Superior temporal gyrus (tissue), 1 donor: ENCODE results near the gene FAM217A.
A peak's percentile ranks its signal among the peaks of the same experiment; 100 is the strongest.

Experiments
- DNase-seq: peaks from one replicate; pipeline ENCODE4 v3.0.0-alpha.2; 2016; ENCODE audit errors: extremely low spot score

The FAM217A gene

DNA sequence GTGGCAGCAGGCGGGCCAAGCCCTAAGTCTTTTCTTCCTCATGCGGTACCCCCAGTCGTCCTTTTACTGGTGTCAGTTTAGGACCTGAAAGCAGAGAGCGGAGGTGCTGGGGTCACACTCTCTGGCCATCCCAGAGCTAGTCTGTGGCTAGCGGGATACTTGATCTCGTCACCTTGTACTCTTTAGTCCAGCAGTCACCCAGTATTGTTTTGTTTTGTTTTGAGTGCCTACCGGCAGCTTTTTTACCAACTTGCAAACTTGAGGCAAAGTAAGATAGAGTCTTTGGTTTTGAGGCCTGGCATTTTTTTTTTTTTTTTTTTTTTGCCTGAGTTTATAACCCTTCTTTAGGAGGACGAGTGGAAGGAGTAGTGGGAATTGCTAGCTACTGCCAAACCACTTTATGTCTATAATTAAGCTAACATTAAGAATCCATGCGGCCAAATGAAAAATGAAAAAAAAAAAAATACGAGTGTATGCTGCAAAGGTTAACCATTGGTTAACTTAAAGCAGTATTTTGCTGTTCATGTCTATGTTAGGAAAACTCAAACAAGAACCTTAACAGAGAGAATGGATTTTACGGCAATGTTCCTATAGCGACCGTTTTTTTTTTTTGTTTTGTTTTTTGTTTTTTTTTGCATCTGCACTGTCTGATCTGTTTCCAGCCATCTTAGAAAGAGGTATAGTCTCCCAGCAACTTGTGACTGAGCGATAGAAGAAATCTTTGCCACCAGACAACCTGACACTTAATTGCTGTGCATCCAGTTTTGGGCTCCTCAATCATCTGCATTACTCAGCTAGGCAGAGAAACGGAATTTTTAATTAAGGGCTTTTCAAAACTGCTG, 56.9 kb downstream of the FAM217A start:
- DNase-seq: peak; percentile 34

DNA sequence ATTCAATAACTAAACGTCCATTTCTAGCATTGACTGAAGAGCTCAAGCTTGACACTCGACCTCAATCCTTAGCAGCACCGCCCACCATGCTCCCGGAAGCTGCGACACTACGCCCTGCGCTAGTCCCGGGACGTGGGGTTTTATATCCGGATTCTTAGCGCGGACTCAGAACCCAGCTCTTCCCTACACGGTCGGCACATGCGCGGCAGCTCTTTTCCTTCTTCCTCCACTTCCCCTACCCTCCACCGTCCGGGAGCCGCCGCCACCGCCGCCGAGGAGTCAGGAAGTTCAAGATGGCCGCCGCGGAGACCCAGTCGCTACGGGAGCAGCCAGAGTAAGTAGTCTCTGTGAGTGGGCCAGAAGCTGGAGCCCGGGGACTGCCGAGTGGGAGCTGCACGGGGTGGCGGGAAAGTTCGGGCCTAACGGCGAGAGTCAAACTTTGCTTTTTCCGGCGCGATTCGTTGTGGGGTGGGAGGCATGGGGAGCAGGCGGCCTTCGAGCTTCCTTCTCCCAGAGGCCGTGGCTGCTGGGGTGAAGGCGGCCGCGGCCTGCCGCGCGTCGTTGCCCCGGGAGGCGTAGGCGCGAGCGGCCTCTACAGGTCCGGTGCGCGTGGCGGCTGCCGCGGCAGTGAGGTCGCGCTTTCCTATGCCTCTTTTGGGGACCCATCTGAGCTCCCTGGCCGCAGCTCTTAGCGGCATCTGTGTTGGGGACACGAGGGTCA, 57.6 kb downstream of the FAM217A start:
- DNase-seq: peak; percentile 98

- DNase-seq: no peak
Observed at GRCh38 chr6:4020822-4021132, 58.2 kb downstream of the FAM217A start.

DNA sequence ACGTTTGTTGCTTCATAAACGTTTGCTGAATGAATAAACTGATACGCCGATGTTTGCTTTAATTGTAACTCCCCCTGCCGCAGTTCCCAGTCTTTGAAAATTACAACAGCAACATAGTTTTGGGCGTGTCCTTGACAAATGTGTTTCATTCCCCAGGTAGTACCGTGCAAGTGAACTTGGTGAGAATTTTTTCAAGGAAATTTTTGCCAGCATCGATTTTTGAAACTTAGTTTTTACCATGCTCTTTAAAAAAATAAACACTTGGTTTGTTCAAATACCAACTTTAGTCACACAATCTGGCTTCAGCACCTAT, 60.1 kb downstream of the FAM217A start:
- DNase-seq: no peak
